ENCODE results near the gene SHROOM3. TPM values are rescaled to one million over a fixed set of nuclear protein-coding genes. Genes with fewer than 3 reads are reported as not detected.

Gene SHROOM3
- total RNA-seq, 3 donors from 2014 or later: 105 to 263 (median 158) TPM

DNA sequence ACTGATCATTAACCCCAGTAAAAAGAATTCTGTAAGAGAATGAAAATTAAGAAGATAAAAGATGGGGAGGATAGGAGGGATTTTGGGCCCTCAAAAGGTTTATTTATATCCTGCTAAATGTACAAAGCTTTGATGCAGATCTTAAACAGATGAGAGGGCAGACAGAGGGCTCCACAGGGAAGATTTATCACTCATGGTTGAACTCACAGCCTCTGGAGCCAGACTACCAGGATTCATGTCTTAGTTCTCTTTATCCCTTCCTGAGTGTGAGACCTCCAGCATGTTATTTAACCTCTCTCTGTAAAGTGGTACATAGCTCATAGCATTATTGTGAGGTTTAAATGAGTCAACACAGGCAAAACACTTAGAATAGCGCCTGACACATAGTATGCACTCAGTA, 388.5 kb downstream of the SHROOM3 start:
- H3K36me3 ChIP-seq (ENCODE audit: low read depth): no peaks in the 10 kb centered on the region
- H3K4me3 ChIP-seq: no peak overlapping the region
- TF ChIP-seq, protein P1, sequence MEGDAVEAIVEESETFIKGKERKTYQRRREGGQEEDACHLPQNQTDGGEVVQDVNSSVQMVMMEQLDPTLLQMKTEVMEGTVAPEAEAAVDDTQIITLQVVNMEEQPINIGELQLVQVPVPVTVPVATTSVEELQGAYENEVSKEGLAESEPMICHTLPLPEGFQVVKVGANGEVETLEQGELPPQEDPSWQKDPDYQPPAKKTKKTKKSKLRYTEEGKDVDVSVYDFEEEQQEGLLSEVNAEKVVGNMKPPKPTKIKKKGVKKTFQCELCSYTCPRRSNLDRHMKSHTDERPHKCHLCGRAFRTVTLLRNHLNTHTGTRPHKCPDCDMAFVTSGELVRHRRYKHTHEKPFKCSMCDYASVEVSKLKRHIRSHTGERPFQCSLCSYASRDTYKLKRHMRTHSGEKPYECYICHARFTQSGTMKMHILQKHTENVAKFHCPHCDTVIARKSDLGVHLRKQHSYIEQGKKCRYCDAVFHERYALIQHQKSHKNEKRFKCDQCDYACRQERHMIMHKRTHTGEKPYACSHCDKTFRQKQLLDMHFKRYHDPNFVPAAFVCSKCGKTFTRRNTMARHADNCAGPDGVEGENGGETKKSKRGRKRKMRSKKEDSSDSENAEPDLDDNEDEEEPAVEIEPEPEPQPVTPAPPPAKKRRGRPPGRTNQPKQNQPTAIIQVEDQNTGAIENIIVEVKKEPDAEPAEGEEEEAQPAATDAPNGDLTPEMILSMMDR (IDR thresholded peaks at IDR 0.05): no peak
- H3K9me3 ChIP-seq: no peaks in the 10 kb centered on the region
- ATAC-seq: no peak
- H3K4me1 ChIP-seq (ENCODE audit: low read depth): no peaks in the 10 kb centered on the region
- no peak for DNase-seq
- intact Hi-C loops (cut with DNase I, micrococcal nuclease): no loop called here

DNA sequence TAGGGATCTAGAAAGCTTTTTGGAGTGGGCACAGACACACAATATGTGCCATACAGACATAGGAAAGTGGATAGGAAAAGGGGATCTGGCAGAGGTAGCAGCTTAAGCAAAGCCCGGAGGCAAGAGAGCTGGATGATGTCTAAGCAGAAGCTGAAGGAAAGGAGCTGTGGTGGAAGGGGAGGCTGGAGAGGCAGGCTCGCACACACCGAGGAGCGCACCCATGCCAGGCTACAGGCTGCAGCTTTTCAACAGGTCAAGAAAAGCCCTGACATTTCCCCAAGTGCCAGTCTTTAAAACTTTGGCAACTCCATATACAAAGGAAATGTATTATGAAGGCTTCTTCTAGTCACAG, 395.6 kb downstream of the SHROOM3 start:
- ATAC-seq (no peak), DNase-seq (peak in 1 of 3 donors; percentile 42)
- H3K36me3 ChIP-seq (ENCODE audit: low read depth): no peaks in the 10 kb centered on the region
- TF ChIP-seq, protein P1 (IDR thresholded peaks at IDR 0.05): no peak
- H3K4me3 ChIP-seq: no peak overlapping the region
- H3K9me3 ChIP-seq: no peaks in the 10 kb centered on the region
- intact Hi-C loops (cut with DNase I, micrococcal nuclease): no loop called here
- H3K4me1 ChIP-seq (ENCODE audit: low read depth): peaks cover 15% of the 10 kb centered on the region

DNA sequence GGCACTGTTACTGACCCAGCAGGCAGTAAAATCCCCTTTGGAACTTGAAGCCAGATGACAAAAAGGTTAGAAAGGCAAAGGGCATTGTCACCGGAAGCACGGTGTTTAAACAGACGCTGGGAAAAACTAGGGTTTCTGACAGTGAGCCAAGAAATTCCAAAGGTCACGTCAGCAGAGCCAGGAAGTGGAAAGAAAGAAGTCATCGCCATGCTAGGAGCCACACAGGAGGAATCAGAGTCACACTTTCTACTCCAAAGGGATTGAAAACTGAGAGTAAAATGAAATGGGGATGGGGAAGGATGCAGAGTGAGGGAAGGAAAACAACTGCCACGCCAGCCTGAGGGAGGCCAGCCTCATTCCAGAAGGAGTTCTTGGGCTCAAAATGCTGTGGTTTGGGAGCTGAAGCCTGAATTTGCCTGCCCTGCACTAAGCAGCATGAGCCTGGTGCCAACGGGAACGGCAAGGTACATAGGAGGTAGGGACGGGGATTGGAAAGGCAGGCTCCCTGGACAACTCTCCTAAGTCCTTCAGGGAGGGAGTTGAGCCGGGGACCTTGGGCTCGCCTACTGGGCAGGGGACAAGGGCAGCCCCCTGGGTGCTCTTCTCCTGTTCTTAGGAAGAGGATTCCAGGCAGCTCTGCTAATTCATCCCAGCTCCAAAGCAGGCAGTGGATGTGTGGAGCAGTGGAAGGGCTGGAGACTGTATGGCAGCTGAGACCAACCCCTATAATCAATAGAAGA, 396.1 kb downstream of the SHROOM3 start:
- Histone ChIP-seq H3K9me3 (no peaks in the 10 kb centered on the region), H3K36me3 (ENCODE audit: low read depth) (no peaks in the 10 kb centered on the region), H3K4me3 (no peak overlapping the region), H3K4me1 (ENCODE audit: low read depth) (peaks cover 15% of the 10 kb centered on the region)
- DNase-seq (peak; percentile 55 to 87 (median 57)), ATAC-seq (peak; percentile 94)
- intact Hi-C loops (cut with DNase I, micrococcal nuclease): no loop called here
- TF ChIP-seq, protein P1 (IDR thresholded peaks at IDR 0.05): no peak

DNA sequence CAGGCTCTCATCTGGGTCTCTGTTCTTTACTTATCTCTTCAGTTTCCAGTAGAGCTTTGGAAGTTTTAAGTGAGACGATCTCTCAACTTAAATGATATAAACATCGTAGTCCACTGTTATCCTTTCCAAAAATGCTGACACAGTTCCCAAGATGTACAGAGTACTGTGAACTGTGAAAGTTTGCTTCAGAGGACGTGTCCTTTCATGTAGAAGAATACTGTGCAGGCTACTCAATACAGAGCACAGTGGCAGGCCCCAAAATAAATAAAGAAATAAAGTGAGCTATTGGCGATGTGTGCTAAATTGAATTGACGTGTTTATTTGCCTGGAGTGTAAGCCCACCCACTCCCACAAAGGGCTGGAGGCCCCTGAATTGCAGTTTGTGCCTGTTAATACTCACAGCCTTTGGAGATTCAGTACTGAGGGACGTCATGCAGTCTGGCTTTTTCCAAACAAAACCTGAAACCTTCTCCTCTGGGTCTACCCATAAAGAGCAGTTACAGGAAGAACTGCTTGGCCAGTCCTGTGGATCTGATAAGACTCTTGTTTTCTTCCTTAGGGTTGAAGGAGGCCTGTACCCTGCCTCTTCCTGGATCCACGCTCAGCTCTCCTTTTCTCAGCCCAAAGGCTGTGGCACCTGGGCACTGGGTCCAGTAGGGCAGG, 396.8 kb downstream of the SHROOM3 start:
- H3K9me3 ChIP-seq: no peaks in the 10 kb centered on the region
- peaks cover 15% of the 10 kb centered on the region for H3K4me1 ChIP-seq (ENCODE audit: low read depth)
- DNase-seq (no peak), ATAC-seq (peak; percentile 62)
- H3K36me3 ChIP-seq (ENCODE audit: low read depth): no peaks in the 10 kb centered on the region
- intact Hi-C loops (cut with DNase I, micrococcal nuclease): no loop called here
- H3K4me3 ChIP-seq: no peak overlapping the region
- TF ChIP-seq, protein P1 (IDR thresholded peaks at IDR 0.05): no peak

Small RNA genes lying within 50 kb of the gene (microRNA-seq; reads per million reads assigned to microRNA genes)
- gene MIR4450 (not detected), gene MIR548AH (not detected)

Other genes with a start within 250 kb of the SHROOM3 start
- gene SCARB2, start 221.4 kb upstream of the SHROOM3 start, total RNA-seq: 100 to 1,000 TPM; 148 to 183 (median 172) TPM
- 1 to 10 TPM; 3.3 to 9.8 (median 6.1) TPM for gene FAM47E, start 183.5 kb upstream of the SHROOM3 start, total RNA-seq
- gene STBD1, start 128.5 kb upstream of the SHROOM3 start, total RNA-seq: 10 to 100 TPM; 11.9 to 34.3 (median 19.7) TPM
- under 1 TPM in 1 of 3 donors, not detected in 2; 0.82 TPM for gene CCDC158, start 14.1 kb upstream of the SHROOM3 start, total RNA-seq

Measured in mucosa of descending colon (tissue), 3 donors.